Right atrium auricular region (tissue), 2 donors: Measurements from ENCODE around the gene GPR156. TPM values are rescaled to one million over a fixed set of nuclear protein-coding genes. Genes with fewer than 3 reads are reported as not detected.
"Not testable (repeated sequence)": the region's sequence is repeated elsewhere in the genome, so short reads cannot be mapped to it uniquely, and the experiment has no call there.

ENCODE experiments used
- DNase-seq: peaks from one replicate; pipeline ENCODE4 v3.0.0-alpha.2; 2019; ENCODE audit warnings: low spot score
- H3K27ac ChIP-seq, 2 donors: fragments of 200-600 bp; sonication (generic); 1 replicate in 1 of 2; 2 replicates in 1 of 2; pipeline ENCODE4 v1.5.1; 2016 to 2019
- H3K27me3 ChIP-seq, 2 donors: fragments of 200-600 bp; sonication (generic); one replicate each; pipeline versions ENCODE4 v1.5.1 to v1.6.0; 2017 to 2019
- H3K36me3 ChIP-seq: fragments of 200-600 bp; sonication (generic); one replicate; pipeline ENCODE4 v1.5.1; 2016
- H3K4me1 ChIP-seq, 2 donors: fragments of 200-600 bp; sonication (generic); one replicate each; pipeline versions ENCODE4 v1.5.1 to v1.6.0; 2017 to 2019
- H3K4me3 ChIP-seq, 2 donors: fragments of 200-600 bp; sonication (generic); 1 replicate in 1 of 2; 2 replicates in 1 of 2; pipeline ENCODE4 v1.5.1; 2017 to 2019; ENCODE audit warnings: mild to moderate bottlenecking in 1 of 2, moderate library complexity in 1 of 2
- H3K9me3 ChIP-seq, 2 donors: fragments of 200-600 bp; sonication (generic); one replicate each; pipeline ENCODE4 v1.5.1; 2019
- CTCF ChIP-seq, 2 donors: fragments of 200-600 bp; sonication (generic); IDR thresholded peaks; one replicate each; pipeline ENCODE4 v1.5.1; 2019; ENCODE audit warnings: antibody characterized with exemption in 2 of 2
- total RNA-seq, 2 donors: library from RNA; depleted of rRNA; stranded (reverse); fragments of >200 nt; gene quantifications; one replicate each; pipeline ENCODE4 v1.1.0, GENCODE V29; 2016

The GPR156 gene
- total RNA-seq, 2 donors from 2014 or later = 0.35 to 0.74 TPM

GRCh38 chr3:120244834-120245225, 40.2 kb downstream of the GPR156 start:
- no peaks in the 10 kb centered on the region for H3K27me3 ChIP-seq
- H3K4me1 ChIP-seq = no peaks in the 10 kb centered on the region
- no peak overlapping the region for H3K4me3 ChIP-seq
- no peak overlapping the region for H3K27ac ChIP-seq
- no peaks in the 10 kb centered on the region for H3K36me3 ChIP-seq
- TF ChIP-seq CTCF (IDR thresholded peaks at IDR 0.05) = no peak
- H3K9me3 ChIP-seq = no peaks in the 10 kb centered on the region
- DNase-seq = no peak

- no peak overlapping the region for H3K4me3 ChIP-seq
- H3K9me3 ChIP-seq = no peaks in the 10 kb centered on the region
- H3K4me1 ChIP-seq = no peaks in the 10 kb centered on the region
- no peak for DNase-seq
- no peak overlapping the region for H3K27ac ChIP-seq
- H3K27me3 ChIP-seq = no peaks in the 10 kb centered on the region
- no peak for TF ChIP-seq CTCF (IDR thresholded peaks at IDR 0.05)
- H3K36me3 ChIP-seq = no peaks in the 10 kb centered on the region
These were observed 45.4 kb downstream of the GPR156 start for GRCh38 chr3:120239644-120240043.

- no peak for DNase-seq
- Histone ChIP-seq H3K27me3 (no peaks in the 10 kb centered on the region), H3K27ac (no peak overlapping the region), H3K36me3 (no peaks in the 10 kb centered on the region), H3K4me1 (no peaks in the 10 kb centered on the region), H3K9me3 (no peaks in the 10 kb centered on the region), H3K4me3 (no peak overlapping the region)
- no peak for TF ChIP-seq CTCF (IDR thresholded peaks at IDR 0.05)
These were observed 57.2 kb downstream of the GPR156 start for GRCh38 chr3:120227710-120228347.

- no peaks in the 10 kb centered on the region for H3K36me3 ChIP-seq
- no peaks in the 10 kb centered on the region for H3K27me3 ChIP-seq
- no peak overlapping the region for H3K4me3 ChIP-seq
- TF ChIP-seq CTCF (IDR thresholded peaks at IDR 0.05) = no peak
- H3K9me3 ChIP-seq = no peaks in the 10 kb centered on the region
- no peaks in the 10 kb centered on the region for H3K4me1 ChIP-seq
- no peak overlapping the region for H3K27ac ChIP-seq
- DNase-seq = no peak
These were observed 60.8 kb downstream of the GPR156 start for GRCh38 chr3:120224237-120224636.

GRCh38 chr3:120218981-120219380, 66.0 kb downstream of the GPR156 start:
- Histone ChIP-seq H3K36me3 (no peaks in the 10 kb centered on the region), H3K4me3 (no peak overlapping the region), H3K27me3 (no peaks in the 10 kb centered on the region), H3K27ac (no peak overlapping the region), H3K4me1 (no peaks in the 10 kb centered on the region), H3K9me3 (no peaks in the 10 kb centered on the region)
- DNase-seq = no peak
- TF ChIP-seq CTCF (IDR thresholded peaks at IDR 0.05) = no peak

- H3K36me3 ChIP-seq, DNase-seq, H3K4me1 ChIP-seq, H3K9me3 ChIP-seq, H3K27ac ChIP-seq, H3K4me3 ChIP-seq, H3K27me3 ChIP-seq: not testable (repeated sequence)
These were observed 68.4 kb downstream of the GPR156 start for GRCh38 chr3:120216633-120217032.
